DMS 273 (cell line): ENCODE measurements around the gene ASMTL.
"Not testable (repeated sequence)": the region's sequence is repeated elsewhere in the genome, so short reads cannot be mapped to it uniquely, and the experiment has no call there.

Source experiments
- DNase-seq: peaks from one replicate; lab custom pipeline; 2025; ENCODE audit not compliant: unreplicated experiment; lab: John Stamatoyannopoulos, UW

ASMTL gene

DNA sequence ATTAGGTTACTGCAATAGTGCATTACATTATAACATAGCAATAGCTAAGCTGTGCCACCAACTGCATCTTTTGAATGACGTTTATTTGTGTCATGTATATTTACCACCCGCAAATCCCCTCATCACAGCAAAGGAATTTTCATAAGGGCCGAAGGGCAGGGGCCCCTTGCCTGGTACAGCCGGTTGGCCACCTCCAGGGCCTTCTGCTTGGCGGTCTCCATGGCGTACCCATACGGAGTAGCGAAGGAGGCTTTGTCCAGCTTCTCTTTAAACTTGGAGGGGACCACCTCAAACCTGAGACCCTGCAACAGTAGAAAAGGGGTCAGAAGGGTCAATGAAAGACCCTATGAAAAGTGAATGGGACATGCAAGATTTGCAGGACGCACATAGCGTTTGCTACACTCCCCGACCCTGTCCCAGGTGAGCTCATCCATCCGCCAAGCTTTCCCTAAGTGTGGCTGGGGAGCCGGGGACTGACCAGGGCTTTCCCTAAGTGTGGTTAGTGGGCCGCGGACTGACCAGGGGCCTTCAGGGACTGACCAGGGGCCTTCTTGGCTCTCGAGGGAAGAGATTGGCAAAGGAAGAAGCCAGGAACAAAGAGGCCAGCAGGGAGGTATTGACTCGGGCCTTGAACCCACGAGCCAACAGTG lies 10.6 kb downstream of the ASMTL start:
- no peak for DNase-seq

GRCh38 chrX:1440506-1440905 lies 12.2 kb downstream of the ASMTL start:
- DNase-seq: no peak

DNA sequence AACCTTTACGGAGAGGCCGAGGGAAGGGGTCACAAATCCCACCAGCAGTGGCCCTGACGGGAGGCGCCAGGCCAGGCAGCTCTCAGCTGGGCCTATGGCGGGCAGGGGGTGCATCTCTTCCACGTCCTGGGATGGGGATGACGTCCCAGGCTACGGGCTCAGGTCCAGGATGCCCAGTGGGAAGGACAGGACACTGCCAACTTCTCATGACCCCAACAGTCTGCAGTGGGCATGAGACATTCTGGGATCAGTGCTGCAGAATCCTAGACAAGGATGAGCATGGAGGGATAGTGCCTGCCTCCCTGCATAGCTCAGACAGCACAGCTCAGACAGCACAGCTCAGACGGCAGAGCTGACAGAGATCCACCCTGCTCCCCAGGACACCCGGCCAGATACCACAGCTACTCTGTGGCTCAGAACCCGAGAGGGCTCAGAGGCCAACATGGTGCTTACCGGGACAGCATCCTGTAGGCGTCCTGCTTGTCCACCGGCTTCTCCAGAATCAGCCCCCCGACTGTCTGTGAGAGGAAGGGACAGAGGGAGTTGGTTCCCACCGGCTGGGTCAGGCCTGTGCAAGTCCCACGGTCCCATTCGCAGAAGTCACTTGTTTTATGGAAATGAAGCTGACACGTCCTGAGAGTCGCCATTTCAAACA lies 17.3 kb downstream of the ASMTL start:
- no peak for DNase-seq

GRCh38 chrX:1434871-1435240 lies 17.9 kb downstream of the ASMTL start:
- no peak for DNase-seq

GRCh38 chrX:1433646-1434357 lies 18.9 kb downstream of the ASMTL start:
- no peak for DNase-seq

GRCh38 chrX:1430451-1430850 lies 22.3 kb downstream of the ASMTL start:
- DNase-seq: no peak

DNA sequence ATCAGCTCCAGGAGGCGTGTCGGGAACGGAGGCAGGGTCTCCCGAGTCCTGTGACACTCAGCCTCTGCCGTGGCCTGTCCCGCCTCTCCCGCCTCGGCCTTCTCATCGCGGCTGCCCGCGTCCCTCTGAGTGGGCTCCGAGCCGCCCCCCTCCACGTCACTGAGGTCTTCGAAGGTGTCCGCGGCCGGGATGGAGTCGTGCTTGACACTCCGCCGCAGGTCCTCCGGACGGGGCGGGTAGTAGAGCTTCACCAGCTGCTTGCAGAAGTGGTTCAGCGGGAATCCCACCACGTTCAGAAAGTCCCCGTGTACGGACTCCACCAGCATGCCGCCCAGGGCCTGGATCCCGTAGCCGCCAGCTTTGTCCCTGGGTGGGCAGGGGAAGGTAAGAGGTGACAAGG lies 25.0 kb downstream of the ASMTL start:
- no peak for DNase-seq

- DNase-seq: not testable (repeated sequence)
Observed at GRCh38 chrX:1426321-1426720, 26.4 kb downstream of the ASMTL start.

DNA sequence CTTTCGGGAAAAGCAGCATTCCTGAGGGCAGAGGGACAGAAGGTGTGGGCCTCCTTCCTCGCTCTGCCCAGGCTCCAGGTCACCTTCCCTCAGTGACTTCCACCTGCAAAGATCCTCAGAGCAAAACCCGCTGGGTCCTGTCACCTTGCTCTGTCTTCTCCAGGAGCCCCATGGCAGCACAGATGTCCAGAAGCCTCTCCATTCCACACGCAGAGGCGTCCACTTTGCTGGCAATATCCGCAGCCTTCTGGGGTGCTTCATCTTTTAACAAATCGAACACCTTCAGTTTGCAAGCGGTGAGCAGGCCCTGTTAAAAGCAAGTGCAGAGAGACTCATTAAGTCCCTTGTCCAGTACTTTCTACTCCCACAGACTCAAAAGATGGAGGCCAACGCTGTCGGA lies 27.3 kb downstream of the ASMTL start:
- DNase-seq: no peak

DNA sequence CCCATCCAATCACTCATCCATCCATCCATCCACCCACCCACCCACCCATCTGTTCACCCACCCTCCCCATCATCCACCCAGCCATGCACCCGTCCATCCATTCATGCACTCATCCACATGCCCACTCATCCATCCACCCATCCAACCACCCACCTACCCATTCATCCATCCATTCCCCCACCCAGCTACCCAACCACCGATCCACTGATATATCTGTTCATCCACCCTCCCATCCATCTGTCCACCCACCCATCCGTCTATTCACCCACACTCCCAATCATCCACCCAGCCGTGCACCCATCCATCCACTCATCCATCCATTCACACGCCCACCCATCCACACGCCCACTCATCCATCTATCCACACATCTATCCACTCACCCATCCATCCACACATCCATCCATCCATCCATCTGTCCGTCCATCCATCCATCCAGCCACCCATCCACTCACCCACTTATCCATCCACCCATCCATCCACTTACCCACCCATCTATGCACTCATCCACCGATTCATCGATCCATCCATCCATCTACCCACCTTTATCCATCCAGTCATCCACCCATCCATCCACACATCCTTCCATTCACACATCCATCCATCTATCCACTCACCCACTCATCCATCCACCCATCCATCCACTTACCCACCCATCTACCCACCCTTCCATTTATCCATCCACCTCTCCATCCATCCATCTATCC lies 28.4 kb downstream of the ASMTL start:
- DNase-seq: no peak

- DNase-seq: no peak
Observed at GRCh38 chrX:1423215-1423614, 29.5 kb downstream of the ASMTL start.

DNA sequence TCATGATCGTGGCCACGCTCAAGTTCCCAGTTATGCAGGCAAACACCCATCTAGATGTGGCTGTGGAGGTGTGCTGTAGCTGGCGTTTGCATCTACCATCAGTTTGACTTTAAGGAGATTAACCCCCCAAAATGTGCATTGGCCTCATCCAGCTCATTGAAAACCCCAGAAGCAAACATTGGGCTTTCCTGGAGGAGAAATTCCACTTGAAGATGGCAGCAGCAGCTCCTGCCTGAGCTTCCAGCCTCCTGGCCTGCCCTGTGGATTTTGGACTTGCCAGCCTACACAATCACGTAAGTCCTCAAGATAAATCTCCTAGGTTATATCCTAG lies 30.6 kb downstream of the ASMTL start:
- no peak for DNase-seq

- no peak for DNase-seq
Observed at GRCh38 chrX:1421433-1422134, 31.1 kb downstream of the ASMTL start.

- no peak for DNase-seq
Observed at GRCh38 chrX:1420371-1420770, 32.3 kb downstream of the ASMTL start.

- DNase-seq: no peak
Observed at GRCh38 chrX:1419545-1420355, 33.0 kb downstream of the ASMTL start.

- no peak for DNase-seq
Observed at GRCh38 chrX:1418901-1419544, 33.7 kb downstream of the ASMTL start.

DNA sequence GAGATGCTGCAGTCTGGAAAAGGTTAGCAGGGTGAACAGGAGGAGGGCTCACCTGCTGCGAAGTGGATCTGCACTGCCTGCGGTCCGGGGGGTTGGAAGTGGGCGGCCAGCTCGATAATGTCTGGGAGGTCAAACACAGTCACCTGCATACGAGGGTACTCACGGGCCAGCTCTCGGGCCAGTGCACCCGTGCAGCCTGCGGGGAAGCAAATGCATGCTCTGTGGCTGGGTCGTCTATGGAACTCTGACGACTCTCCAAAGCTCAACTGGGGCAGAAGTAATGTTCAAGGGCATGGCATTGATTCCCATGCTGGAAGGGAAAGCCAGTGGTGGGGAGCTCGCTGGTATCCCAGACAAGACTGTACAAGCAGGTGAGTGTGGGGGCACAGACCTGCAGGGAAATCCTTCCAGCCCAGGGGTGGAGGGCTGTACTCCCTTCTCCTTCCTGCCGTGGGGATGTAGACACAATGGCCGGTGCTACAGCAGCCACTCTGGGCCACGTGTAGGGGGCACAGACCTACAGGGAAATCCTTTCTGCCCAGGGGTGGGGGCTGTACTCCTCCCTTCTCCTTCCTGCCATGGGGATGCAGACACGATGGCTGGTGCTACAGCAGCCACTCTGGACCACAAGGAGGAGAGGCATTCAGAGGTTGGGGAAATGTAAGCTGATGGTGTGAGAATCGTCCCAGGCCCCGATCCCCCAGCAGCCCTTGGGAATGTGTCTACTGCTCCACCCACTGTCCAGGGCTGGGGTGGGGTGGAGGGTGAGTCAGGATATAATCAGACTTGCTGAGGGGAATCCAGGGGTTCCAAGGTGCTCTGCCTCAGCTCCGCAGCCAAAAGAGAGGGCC lies 34.6 kb downstream of the ASMTL start:
- no peak for DNase-seq

DNA sequence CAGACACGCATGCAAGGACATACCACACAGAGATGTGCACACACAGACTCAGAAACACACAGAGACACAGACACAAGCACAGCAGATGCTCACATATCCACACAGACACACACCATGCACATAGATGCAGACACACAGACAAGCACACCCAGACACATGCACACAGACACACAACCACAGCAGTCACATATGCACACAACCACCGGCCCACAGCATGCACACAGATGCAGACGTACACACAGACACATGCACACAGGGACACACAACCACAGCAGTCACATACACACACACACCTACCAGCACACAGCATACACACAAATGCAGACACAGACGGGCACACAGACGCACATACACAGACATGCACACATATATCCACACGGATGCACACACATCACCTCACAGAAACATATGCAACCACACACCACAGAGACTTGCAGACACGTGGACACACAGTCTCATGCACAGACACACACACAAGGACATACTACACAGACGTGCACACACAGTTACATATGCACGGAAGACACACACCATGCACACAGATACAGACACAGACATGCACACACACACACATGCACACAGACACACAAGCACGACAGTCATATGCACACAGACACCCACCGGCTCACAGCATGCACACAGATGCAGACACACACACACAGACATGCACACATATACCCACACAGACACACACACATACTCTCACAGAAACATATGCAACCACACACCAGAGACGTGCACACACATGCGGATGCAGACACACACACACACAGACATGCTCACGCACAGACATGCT lies 35.5 kb downstream of the ASMTL start:
- no peak for DNase-seq
